Endothelial cell of umbilical vein (primary cell): Measurements from ENCODE around the gene ZRANB2.

Source experiments
- EZH2 ChIP-seq: IDR thresholded peaks from 2 replicates; pipeline ENCODE4 v1.6.1; 2012; ENCODE audit warnings: borderline replicate concordance, low read depth, mild to moderate bottlenecking, moderate library complexity, low read length, inconsistent platforms; ENCODE audit not compliant: severe bottlenecking
- JUN ChIP-seq: IDR thresholded peaks from 2 replicates; pipeline ENCODE4 v1.6.1; 2011; ENCODE audit warnings: borderline replicate concordance, low read depth; ENCODE audit not compliant: insufficient read length, insufficient read depth
- MYC ChIP-seq: IDR thresholded peaks from one replicate; pipeline ENCODE4 v1.6.1; 2011; ENCODE audit warnings: mild to moderate bottlenecking, low read depth, low read length
- POLR2A ChIP-seq: IDR thresholded peaks from 2 replicates; pipeline ENCODE4 v1.6.1; 2012; ENCODE audit warnings: low read depth, mild to moderate bottlenecking, control low read depth, low read length
- POLR2AphosphoS5 ChIP-seq: IDR thresholded peaks from 2 replicates; pipeline ENCODE4 v1.6.1; 2012; ENCODE audit warnings: low read depth, mild to moderate bottlenecking, control low read depth, low read length, moderate library complexity; ENCODE audit not compliant: insufficient read depth
- TF ChIP-seq, protein P1 (sequence below), 2 donors: IDR thresholded peaks; 1 replicate in 1 of 2; 2 replicates in 1 of 2; pipeline ENCODE4 v1.5.1; 2011; ENCODE audit warnings: low read length in 2 of 2, mild to moderate bottlenecking in 2 of 2, moderate library complexity in 2 of 2, control low read depth in 1 of 2, inconsistent platforms in 1 of 2, low read depth in 1 of 2; ENCODE audit not compliant: insufficient read depth in 1 of 2; ENCODE audit errors: extremely low read depth in 1 of 2

DNA sequence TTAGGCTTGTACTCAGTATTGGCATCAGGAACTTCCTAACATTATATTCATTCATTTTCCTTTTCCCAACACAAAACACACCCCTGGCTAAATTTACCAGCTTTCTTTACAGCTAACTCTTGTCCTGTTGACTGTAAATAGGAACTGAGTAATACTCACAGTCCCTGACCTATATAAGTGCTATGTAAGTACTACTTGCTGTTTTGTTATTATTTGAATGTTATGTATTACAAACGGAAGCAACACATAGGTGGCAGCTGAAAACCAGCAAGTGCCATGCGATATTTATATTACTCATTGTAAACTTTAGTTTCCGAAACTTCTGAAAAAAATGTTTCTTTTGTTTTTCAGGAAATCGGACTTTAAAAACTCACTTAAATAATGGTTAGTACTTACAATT, 54.7 kb downstream of the ZRANB2 start:
- TF ChIP-seq, protein P1, sequence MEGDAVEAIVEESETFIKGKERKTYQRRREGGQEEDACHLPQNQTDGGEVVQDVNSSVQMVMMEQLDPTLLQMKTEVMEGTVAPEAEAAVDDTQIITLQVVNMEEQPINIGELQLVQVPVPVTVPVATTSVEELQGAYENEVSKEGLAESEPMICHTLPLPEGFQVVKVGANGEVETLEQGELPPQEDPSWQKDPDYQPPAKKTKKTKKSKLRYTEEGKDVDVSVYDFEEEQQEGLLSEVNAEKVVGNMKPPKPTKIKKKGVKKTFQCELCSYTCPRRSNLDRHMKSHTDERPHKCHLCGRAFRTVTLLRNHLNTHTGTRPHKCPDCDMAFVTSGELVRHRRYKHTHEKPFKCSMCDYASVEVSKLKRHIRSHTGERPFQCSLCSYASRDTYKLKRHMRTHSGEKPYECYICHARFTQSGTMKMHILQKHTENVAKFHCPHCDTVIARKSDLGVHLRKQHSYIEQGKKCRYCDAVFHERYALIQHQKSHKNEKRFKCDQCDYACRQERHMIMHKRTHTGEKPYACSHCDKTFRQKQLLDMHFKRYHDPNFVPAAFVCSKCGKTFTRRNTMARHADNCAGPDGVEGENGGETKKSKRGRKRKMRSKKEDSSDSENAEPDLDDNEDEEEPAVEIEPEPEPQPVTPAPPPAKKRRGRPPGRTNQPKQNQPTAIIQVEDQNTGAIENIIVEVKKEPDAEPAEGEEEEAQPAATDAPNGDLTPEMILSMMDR (IDR thresholded peaks at IDR 0.05; ENCODE audit: extremely low read depth in 1 of 2, insufficient read depth in 1 of 2, low read depth in 1 of 2, low read length in 2 of 2): no peak
- TF ChIP-seq MYC (no peak), JUN (no peak), POLR2A (no peak), EZH2 (no peak), POLR2AphosphoS5 (no peak)
